GM18858 (cell line): Measurements from ENCODE around the gene DNAH8.

Experiments
- ATAC-seq: cut with Tn5 transposase; IDR thresholded peaks from one replicate; pipeline ENCODE4 v1.9.1; 2021; ENCODE audit not compliant: unreplicated experiment

The DNAH8 gene

GRCh38 chr6:38701551-38701950 is 13.6 kb upstream of the DNAH8 start:
- no peak for ATAC-seq

- ATAC-seq, result peak; percentile 99
Observed at GRCh38 chr6:38702558-38703397, 12.3 kb upstream of the DNAH8 start, which contains the start of gene GLO1. GLO1 (minus strand) TSS chr6:38703145; CDS start chr6:38703054, 91 bp downstream.

- no peak for ATAC-seq
Observed at GRCh38 chr6:38703949-38704590, 11.0 kb upstream of the DNAH8 start.

- no peak for ATAC-seq
Observed at GRCh38 chr6:38705924-38706323, 9.2 kb upstream of the DNAH8 start.

GRCh38 chr6:38708496-38708895 is 6.6 kb upstream of the DNAH8 start:
- no peak for ATAC-seq

- no peak for ATAC-seq
Observed at GRCh38 chr6:38713812-38714211, 1.3 kb upstream of the DNAH8 start.

- ATAC-seq, result no peak
Observed at GRCh38 chr6:38714239-38715015, 684 bp upstream of the DNAH8 start.

- ATAC-seq, result no peak
Observed at GRCh38 chr6:38716825-38717224, 1.7 kb downstream of the DNAH8 start.

- ATAC-seq, result no peak
Observed at GRCh38 chr6:38719358-38719757, 4.2 kb downstream of the DNAH8 start.

GRCh38 chr6:38720295-38720694 is 5.2 kb downstream of the DNAH8 start:
- no peak for ATAC-seq

- no peak for ATAC-seq
Observed at GRCh38 chr6:38722038-38722437, 6.9 kb downstream of the DNAH8 start.

- ATAC-seq, result no peak
Observed at GRCh38 chr6:38722727-38723334, 7.7 kb downstream of the DNAH8 start.

- no peak for ATAC-seq
Observed at GRCh38 chr6:38723783-38724182, 8.7 kb downstream of the DNAH8 start.

- ATAC-seq, result no peak
Observed at GRCh38 chr6:38724343-38724742, 9.2 kb downstream of the DNAH8 start.

- ATAC-seq, result no peak
Observed at GRCh38 chr6:38725414-38726183, 10.5 kb downstream of the DNAH8 start.

GRCh38 chr6:38728203-38728602 is 13.1 kb downstream of the DNAH8 start:
- ATAC-seq, result no peak

GRCh38 chr6:38730140-38730862 is 15.2 kb downstream of the DNAH8 start:
- no peak for ATAC-seq

GRCh38 chr6:38736951-38737350 is 21.8 kb downstream of the DNAH8 start:
- no peak for ATAC-seq

GRCh38 chr6:38738261-38738660 is 23.1 kb downstream of the DNAH8 start:
- no peak for ATAC-seq

GRCh38 chr6:38739532-38739931 is 24.4 kb downstream of the DNAH8 start:
- no peak for ATAC-seq
